NCI-H2227 treated with DMSO at 0.1 percent for 48 hours (cell line): ENCODE measurements around the gene MGAT4D.
A peak's percentile ranks its signal among the peaks of the same experiment; 100 is the strongest.
"Not testable (repeated sequence)": the region's sequence is repeated elsewhere in the genome, so short reads cannot be mapped to it uniquely, and the experiment has no call there.

Experiments
- DNase-seq: peaks from one replicate; lab custom pipeline; 2025; lab: John Stamatoyannopoulos, UW

The MGAT4D gene

DNA sequence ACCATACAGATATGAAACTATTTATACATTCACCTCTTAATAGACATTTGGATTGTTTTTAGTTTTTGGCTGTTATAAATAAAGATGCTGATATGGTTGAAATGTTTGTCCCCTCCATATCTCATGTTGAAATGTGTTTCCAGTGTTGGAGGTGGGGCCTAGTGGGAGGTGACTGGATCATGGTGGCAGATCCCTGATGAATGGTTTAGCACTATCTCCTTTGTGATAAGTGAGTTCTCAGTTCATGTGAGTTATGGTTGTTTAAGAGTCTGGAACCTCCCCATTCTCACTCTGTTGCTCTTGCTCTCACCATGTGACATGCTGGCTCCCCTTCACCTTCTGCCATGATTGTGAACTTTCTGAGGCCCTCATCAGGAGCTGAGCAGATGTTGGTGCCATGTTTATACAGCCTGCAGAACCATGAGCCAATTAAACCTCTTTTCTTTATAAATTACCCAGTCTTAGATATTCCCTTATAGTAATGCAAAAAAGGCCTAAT, 58.4 kb downstream of the MGAT4D start:
- DNase-seq: no peak

DNA sequence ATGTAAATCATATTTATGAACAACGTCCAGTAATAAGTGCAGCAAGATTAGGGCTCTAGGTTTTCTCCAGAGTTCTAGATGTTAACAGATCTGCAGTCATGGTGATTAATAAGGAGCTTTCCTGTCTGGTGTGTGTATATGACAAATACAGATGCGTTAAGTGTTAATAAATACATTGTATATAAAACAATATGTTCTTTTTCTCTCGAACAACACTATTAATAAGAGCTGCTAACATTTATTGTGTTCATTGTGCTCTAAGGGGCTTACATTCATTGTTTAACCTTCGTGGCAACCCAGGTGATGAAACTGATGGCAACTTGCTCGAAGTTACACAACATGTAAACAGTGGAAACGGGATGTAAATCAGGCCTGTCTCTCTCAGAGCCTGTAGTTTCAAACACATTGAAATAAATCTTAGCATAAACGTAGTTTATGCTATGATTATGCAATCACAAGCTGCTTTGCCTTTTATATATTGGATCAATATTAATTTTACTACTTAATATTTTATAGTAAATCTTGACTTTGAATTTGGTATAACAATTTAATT, 70.1 kb downstream of the MGAT4D start:
- DNase-seq: no peak

DNA sequence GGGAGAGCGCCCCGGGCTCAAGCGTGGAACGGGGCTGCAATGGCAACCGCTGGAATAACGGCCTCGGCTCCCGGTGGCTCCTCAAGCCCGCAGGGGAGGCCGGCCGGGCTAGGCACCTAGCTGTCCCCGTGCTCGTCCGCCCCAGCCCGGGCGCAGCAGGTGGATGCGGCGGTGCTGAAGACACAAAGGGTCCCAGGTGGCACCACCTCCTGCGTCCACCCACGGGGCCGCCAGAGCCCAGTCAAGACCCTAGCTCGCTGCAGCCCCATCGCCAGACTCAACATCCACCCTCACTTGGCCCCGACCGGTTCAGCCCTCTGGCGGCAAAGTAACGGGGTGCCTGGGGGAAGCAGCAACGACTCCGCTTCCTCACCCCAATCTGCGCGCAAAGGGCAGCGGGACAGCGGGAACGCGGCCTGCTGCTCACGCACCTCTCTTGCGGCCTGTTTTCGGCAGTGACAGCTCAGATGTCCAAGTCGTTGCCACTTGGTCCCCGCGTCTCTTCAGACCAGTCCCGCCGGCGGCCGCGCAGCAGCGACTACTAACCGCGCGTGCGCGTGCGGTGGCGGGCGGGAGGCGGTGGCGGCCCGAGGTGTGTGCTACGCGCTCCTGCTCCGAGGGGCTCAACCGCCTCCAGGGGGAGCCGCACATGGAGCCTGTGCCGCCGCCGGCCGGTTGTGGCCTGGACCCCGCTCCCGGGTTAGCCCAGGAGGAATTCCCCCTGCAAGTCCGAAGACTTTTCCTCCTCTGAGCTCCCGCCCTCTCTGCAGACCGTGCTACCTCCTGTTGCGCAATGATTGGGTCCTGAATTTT, 70.8 kb downstream of the MGAT4D start, which contains the start of gene CLGN:
Gene CLGN (minus strand): TSS at position 543 of the 813 bp plus-strand sequence. CDS start 14,570 bp downstream, outside the sequence.
- peak; percentile 85 for DNase-seq

DNA sequence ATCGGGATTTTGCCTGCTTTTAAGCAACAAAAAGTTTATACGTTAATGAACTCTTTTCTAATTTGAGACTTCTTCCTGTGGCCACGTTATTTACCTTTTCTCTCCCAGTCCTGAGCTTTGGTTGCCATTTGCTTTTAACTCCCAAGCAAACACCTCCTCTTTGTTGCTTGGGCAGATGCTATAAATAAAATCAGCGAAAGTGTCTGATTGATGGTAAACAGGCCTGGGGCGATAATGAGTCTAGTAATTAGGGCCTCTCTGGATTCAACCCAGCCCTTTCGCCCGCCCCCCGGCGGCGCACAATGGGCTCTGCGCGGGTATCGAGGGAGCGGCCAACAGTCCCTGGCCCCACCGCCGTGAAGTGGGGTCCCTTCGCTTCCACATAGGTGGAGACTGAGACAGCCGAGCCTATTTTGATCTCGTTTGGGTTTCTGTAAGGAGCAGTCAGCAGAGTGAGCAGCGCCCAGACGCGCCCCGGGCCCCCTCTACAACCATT, 71.4 kb downstream of the MGAT4D start:
- DNase-seq: peak; percentile 33

DNA sequence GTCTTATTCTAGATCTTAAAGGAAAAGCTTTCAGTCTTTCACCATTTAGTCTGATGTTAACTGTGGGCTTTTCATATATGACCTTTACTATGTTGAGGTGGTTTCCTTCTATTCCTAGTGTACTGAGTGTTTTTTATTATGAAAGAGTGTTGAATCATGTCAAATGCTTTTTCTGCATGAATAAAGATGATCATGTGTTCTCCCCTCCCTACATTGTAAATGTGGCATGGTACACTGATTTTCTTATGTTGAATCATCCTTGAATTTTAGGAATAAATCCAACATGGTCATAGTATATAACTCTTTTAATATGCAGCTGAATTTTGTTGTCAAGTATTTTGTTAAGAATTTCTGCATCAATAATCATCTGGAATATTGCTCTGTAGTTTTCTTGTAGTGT, 75.0 kb downstream of the MGAT4D start:
- no peak for DNase-seq

DNA sequence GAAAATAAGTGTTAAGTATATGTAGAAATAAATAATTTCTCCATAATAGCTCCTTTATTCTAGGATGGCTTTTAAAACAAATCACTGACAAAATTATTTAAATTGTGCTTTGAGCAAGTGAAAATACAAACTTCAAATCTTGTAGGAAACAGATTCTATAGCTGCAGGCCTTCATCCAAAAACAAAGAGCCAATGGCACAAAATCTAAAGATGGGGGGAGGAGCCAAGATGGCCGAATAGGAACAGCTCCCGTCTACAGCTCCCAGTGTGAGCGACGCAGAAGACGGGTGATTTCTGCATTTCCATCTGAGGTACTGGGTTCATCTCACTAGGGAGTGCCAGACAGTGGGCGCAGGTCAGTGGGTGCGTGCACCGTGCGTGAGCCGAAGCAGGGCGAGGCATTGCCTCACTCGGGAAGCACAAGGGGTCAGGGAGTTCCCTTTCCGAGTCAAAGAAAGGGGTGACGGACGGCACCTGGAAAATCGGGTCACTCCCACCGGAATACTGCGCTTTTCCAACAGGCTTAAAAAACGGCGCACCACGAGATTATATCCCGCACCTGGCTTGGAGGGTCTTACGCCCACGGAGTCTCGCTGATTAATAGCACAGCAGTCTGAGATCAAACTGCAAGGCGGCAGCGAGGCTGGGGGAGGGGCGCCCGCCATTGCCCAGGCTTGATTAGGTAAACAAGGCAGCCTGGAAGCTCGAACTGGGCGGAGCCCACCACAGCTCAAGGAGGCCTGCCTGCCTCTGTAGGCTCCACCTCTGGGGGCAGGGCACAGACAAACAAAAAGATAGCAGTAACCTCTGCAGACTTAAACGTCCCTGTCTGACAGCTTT, 84.7 kb downstream of the MGAT4D start:
- DNase-seq: not testable (repeated sequence)

DNA sequence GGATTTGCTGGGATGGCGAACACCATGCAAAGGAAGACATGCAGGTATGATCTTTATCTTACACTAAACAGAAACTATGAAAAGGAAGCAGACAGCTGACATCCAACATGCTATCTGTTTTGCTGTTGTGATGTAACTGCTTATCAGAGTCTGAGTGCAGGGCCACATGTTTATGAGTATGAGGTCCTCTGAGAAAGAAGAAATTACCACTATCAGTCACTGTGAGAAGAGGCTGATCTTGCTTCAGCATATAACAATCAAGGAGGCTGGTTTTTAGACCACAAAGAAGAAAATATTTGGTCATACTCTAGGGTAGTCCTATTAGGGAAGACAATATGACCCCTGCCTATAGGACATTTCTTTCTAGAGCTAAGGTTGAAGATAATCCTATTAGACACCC, 89.1 kb downstream of the MGAT4D start:
- DNase-seq: no peak

DNA sequence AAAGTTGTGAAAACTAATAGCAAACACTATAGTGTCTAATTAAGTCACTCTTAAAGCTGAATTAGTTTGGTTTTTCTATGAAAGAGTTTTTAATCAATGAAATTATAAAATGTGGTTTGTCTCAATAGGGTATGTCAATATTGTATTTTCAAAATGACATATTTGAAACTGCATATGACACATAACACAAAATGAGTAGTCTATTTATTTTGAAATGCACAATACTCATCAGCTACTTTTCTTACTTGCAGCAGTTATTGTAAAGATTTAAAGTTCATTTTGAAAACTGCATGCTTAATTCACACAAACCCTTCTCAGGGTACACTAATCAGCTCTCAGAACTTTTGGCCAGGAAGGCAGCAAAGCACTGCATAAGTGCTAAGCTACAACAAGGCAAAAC, 91.8 kb downstream of the MGAT4D start:
- DNase-seq: no peak

DNA sequence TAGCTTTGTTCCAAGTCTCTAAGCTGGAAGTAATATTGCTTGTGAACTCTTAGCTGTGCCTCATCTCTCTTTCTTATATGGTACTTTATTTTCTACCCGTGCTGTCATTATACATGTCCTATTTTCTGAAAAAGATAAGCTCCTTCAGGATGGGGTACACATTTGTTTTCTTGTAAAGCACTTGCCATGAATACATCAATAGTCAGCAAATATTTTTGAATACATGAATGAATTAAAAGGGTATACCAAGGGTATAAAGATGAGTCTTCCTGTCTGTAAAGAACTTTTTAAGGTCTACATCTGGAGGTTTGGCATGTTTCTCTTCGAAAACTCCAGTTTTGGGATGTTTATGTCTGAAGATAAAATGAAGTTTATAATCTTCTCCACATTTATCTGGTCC, 98.0 kb downstream of the MGAT4D start:
- no peak for DNase-seq

DNA sequence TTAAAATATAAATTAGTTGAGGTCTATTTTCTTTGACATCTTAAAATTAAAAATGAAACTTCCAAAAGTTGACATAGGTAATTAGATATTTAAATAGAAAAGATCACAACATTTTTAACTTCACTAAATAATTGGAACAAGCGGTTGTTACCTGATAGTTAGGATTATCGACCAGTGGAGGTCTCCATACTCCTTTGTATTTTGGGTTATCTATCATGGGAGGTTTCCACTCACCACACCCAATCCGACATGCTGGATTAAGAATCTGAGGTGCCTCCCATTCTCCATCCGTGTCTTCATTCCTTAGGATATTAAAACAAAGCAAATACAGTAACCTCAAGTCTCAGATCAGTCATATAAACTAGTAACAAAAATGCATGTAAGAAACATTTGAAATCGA, 102.4 kb downstream of the MGAT4D start:
- no peak for DNase-seq
